Mesodermal cell (in vitro differentiated cells): Measurements from ENCODE around the gene CSAD.
"Not testable (repeated sequence)": the region's sequence is repeated elsewhere in the genome, so short reads cannot be mapped to it uniquely, and the experiment has no call there.

Experiments
- H3K27ac ChIP-seq: 2 replicates; pipeline ENCODE4 v1.7.0; 2013; ENCODE audit warnings: mild to moderate bottlenecking, low read depth, low read length, moderate library complexity; ENCODE audit not compliant: severe bottlenecking
- H3K36me3 ChIP-seq: 2 replicates; pipeline ENCODE4 v1.7.1; 2013; ENCODE audit warnings: mild to moderate bottlenecking, low read length, moderate library complexity; ENCODE audit not compliant: control insufficient read depth, insufficient read depth
- H3K4me1 ChIP-seq: one replicate; pipeline ENCODE4 v1.7.1; 2013; ENCODE audit warnings: mild to moderate bottlenecking, low read length; ENCODE audit not compliant: insufficient read depth, control insufficient read depth, poor library complexity, severe bottlenecking
- H3K4me3 ChIP-seq: 2 replicates; pipeline ENCODE4 v1.7.0; 2013; ENCODE audit warnings: low read length, control low read depth, mild to moderate bottlenecking; ENCODE audit not compliant: insufficient read depth, poor library complexity, severe bottlenecking; ENCODE audit errors: extremely low read depth
- H3K9me3 ChIP-seq: 2 replicates; pipeline ENCODE4 v1.7.1; 2013; ENCODE audit warnings: mild to moderate bottlenecking, low read length, moderate library complexity; ENCODE audit not compliant: control insufficient read depth
- WGBS, 2 experiments: methylation state at CpG; one replicate each; pipeline ENCODE4 v1.1.5; 2013; ENCODE audit warnings: missing lambda C conversion rate in 2 of 2; ENCODE audit not compliant: insufficient coverage in 2 of 2; 5-methylcytosine and 5-hydroxymethylcytosine counted together

The CSAD gene

GRCh38 chr12:53177447-53177846 is 3.3 kb downstream of the CSAD start:
- H3K4me1 ChIP-seq: peaks cover 16% of the 10 kb centered on the region
- not testable (repeated sequence) for H3K27ac ChIP-seq, H3K9me3 ChIP-seq, H3K4me3 ChIP-seq, H3K36me3 ChIP-seq
- WGBS, 2 experiments: 100% methylated on average over 3 to 4 of the region's 6 CpGs

GRCh38 chr12:53176750-53177149 is 4.0 kb downstream of the CSAD start:
- no peak overlapping the region for H3K4me3 ChIP-seq
- no peak overlapping the region for H3K27ac ChIP-seq
- no peaks in the 10 kb centered on the region for H3K9me3 ChIP-seq
- H3K4me1 ChIP-seq: peaks cover 15% of the 10 kb centered on the region
- peaks cover 4% of the 10 kb centered on the region for H3K36me3 ChIP-seq
- 100% methylated on average over 2 of the region's 3 CpGs for WGBS, 2 experiments

DNA sequence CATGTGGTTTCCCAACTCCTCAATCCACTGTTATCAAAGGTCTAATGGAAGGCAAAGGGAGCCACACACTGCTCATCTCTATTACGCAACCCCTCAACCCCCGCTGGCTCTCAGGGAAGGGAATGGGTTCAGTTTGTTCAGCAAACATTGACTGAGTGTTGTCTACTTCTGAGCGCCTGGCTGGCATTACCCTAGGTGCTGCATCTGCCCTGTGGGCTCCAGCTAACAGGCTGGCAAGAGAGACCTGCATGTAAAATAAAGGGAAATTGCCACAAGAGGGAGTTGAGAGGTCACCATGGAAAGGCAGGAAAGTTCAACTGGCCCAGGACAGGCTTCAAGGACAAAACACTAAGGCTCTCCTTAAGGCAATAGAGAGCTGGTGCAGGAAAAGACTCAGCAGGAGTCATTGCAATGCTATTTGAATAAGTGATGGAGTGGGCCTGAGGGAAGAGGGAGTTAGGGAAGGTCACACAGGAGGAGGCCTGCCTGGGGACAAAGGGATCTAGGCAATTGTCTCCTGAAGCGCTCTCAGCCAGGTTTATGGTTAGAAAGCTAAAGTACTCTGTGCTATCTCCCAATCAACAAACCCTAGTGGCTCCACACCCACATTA is 5.7 kb downstream of the CSAD start:
- no peak overlapping the region for H3K4me3 ChIP-seq
- peak overlapping the region; percentile 58 for H3K27ac ChIP-seq
- peaks cover 10% of the 10 kb centered on the region for H3K36me3 ChIP-seq
- no peaks in the 10 kb centered on the region for H3K9me3 ChIP-seq
- peaks cover 20% of the 10 kb centered on the region for H3K4me1 ChIP-seq
- 17 to 26% methylated on average over 1 to 4 of the region's 4 CpGs for WGBS, 2 experiments

- peaks cover 20% of the 10 kb centered on the region for H3K4me1 ChIP-seq
- no peaks in the 10 kb centered on the region for H3K9me3 ChIP-seq
- H3K36me3 ChIP-seq: peaks cover 15% of the 10 kb centered on the region
- H3K4me3 ChIP-seq: no peak overlapping the region
- H3K27ac ChIP-seq: no peak overlapping the region
- 76 to 87% methylated on average over 4 to 8 of the region's 10 CpGs for WGBS, 2 experiments
These were observed 7.5 kb downstream of the CSAD start for GRCh38 chr12:53173085-53173715.

DNA sequence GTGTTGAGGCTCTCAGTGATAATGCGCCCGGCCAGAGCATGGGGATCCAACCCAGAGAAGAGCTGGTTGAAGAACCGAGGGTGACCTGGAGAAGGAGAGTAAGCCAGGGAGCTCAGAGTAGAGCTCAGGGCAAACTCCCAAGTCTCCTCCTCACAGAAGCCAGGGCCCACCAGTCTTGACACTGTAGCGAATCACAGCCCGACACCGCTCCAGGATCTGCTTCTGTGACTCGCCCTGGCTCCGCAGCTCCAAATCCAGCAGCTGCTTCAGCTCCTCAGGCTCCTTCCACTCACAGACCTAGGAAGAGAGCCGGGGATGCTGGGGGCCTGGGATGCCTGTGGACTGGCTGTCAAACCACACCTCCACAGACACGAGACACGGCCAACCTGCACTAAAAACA is 8.4 kb downstream of the CSAD start:
- no peaks in the 10 kb centered on the region for H3K9me3 ChIP-seq
- peaks cover 15% of the 10 kb centered on the region for H3K36me3 ChIP-seq
- H3K4me3 ChIP-seq: no peak overlapping the region
- 94 to 100% methylated on average over 2 to 8 of the region's 11 CpGs for WGBS, 2 experiments
- H3K27ac ChIP-seq: no peak overlapping the region
- H3K4me1 ChIP-seq: peaks cover 20% of the 10 kb centered on the region

GRCh38 chr12:53171725-53172329 is 8.9 kb downstream of the CSAD start:
- 83 to 93% methylated on average over 5 to 9 of the region's 10 CpGs for WGBS, 2 experiments
- Histone ChIP-seq H3K4me1 (peaks cover 20% of the 10 kb centered on the region), H3K36me3 (peaks cover 15% of the 10 kb centered on the region), H3K27ac (no peak overlapping the region), H3K9me3 (no peaks in the 10 kb centered on the region), H3K4me3 (no peak overlapping the region)

DNA sequence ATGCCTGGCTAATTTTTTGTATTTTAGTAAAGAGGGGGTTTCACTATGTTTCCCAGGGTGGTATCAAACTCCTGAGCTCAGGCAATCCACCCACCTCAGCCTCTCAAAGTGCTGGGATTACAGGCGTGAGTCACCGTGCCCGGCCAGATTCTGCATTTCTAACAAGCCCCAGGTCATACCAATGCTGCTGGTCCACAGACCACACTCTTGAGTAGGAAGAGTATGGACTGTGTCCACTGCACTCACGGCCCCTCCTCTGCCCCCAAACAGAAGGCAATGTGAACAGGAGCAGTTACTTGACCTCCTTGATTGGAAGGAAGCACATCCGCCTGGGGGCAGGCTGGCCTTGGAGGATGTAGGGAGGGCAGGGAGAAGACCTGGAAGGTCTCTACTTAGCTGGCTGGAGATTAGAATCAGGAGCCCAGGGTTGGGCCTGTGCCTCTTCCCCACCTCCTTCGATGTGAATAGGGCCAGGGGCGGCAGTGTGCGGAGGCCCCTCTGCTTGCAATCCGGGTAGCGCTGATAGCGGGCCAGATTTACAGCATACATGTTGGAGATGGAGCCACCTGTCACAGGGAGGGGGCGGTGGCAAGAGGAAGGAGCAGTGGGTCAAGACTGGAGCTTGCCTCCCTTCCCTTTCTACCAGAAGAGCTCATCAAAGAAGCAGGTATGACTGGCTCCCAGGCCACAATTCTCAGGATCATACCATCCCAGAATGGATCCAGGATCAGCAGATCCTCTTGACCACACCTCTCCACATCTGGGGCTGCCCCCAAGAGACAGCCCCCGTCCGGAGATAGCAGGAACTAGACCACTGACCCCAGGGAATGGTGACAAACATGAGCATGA is 9.6 kb downstream of the CSAD start:
- H3K9me3 ChIP-seq: no peaks in the 10 kb centered on the region
- H3K27ac ChIP-seq: no peak overlapping the region
- no peak overlapping the region for H3K4me3 ChIP-seq
- H3K4me1 ChIP-seq: peaks cover 20% of the 10 kb centered on the region
- peaks cover 15% of the 10 kb centered on the region for H3K36me3 ChIP-seq
- 87 to 97% methylated on average over 8 to 12 of the region's 14 CpGs for WGBS, 2 experiments

GRCh38 chr12:53170215-53170614 is 10.5 kb downstream of the CSAD start:
- H3K27ac ChIP-seq: no peak overlapping the region
- H3K4me3 ChIP-seq: no peak overlapping the region
- H3K36me3 ChIP-seq: peaks cover 15% of the 10 kb centered on the region
- H3K4me1 ChIP-seq: peaks cover 20% of the 10 kb centered on the region
- H3K9me3 ChIP-seq: no peaks in the 10 kb centered on the region
- WGBS, 2 experiments: 81 to 89% methylated on average over 5 to 8 of the region's 8 CpGs

- H3K36me3 ChIP-seq: peaks cover 15% of the 10 kb centered on the region
- WGBS, 2 experiments: 95 to 100% methylated on average over 3 to 6 of the region's 7 CpGs
- H3K27ac ChIP-seq: no peak overlapping the region
- H3K4me3 ChIP-seq: no peak overlapping the region
- peaks cover 17% of the 10 kb centered on the region for H3K4me1 ChIP-seq
- H3K9me3 ChIP-seq: no peaks in the 10 kb centered on the region
These were observed 11.1 kb downstream of the CSAD start for GRCh38 chr12:53169644-53170043.

DNA sequence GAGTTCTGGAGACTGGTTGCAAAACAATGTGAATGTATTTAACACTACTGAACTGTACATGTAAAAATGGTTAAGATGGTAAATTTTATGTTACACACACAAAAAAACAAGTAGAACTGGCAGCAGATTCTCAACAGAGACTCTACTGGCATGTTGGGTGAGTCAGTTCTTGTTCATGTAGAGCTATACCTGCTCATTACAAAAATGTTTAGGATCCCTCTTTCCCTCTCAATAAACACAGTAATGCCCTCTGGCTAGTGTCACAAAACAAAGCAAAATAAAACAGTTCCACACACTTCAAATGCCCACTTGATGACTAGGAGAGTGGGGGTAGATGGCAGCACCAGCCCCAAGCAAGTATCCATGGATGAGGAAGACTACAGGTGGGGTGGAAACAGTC is 13.9 kb downstream of the CSAD start:
- H3K36me3 ChIP-seq: peaks cover 13% of the 10 kb centered on the region

More for the DNA sequence above, 13.9 kb downstream of the CSAD start:
- Histone ChIP-seq H3K9me3 (no peaks in the 10 kb centered on the region), H3K27ac (no peak overlapping the region), H3K4me1 (peaks cover 5% of the 10 kb centered on the region), H3K4me3 (no peak overlapping the region)
